ENCODE data around the gene PRDM4. TPM values are rescaled to one million over a fixed set of nuclear protein-coding genes. Genes with fewer than 3 reads are reported as not detected.
A peak's percentile ranks its signal among the peaks of the same experiment; 100 is the strongest.

Gene PRDM4
- polyA plus RNA-seq, 3 donors = 6.5 to 16.4 (median 7.0) TPM

- Histone ChIP-seq H3K4me1 (ENCODE audit: control insufficient read depth in 1 of 2, insufficient read depth in 2 of 2, low read length in 2 of 2) (peaks cover 64 to 67% of the 10 kb centered on the region in 2 donors), H3K4me3 (replicated peaks in 1 of 3; ENCODE audit: low read depth in 2 of 3, low read length in 3 of 3) (peak overlapping the region in 2 of 3 experiments; percentile 29 to 66), H3K27ac (ENCODE audit: low read depth in 1 of 2, low read length in 2 of 2) (peak overlapping the region; percentile 36 to 71), H3K27me3 (ENCODE audit: control insufficient read depth in 2 of 2, insufficient read depth in 2 of 2, low read length in 2 of 2) (peaks cover 26 to 29% of the 10 kb centered on the region in 2 donors), H3K4me2 (replicated peaks; ENCODE audit: extremely low read depth, low read length, poor library complexity, severe bottlenecking) (peak overlapping the region; percentile 61), H3K79me2 (ENCODE audit: insufficient read depth, low read length) (no peaks in the 10 kb centered on the region), H3K36me3 (replicated peaks in 1 of 2; ENCODE audit: control insufficient read depth in 1 of 2, insufficient read depth in 2 of 2, low read length in 2 of 2) (no peaks in the 10 kb centered on the region), H2AFZ (ENCODE audit: insufficient read depth, low read depth, low read length, poor library complexity, severe bottlenecking) (peak overlapping the region; percentile 39), H3K9me3 (replicated peaks in 1 of 2; ENCODE audit: control insufficient read depth in 1 of 2, insufficient read depth in 1 of 2, low read length in 2 of 2) (peaks cover 0 to 6% of the 10 kb centered on the region in 2 donors), H3K9ac (ENCODE audit: insufficient read depth, low read length, poor library complexity, severe bottlenecking) (no peak overlapping the region), H4K20me1 (ENCODE audit: insufficient read depth, low read length) (no peaks in the 10 kb centered on the region)
- peaks cover 23 to 26% (median 26%) of the 10 kb centered on the region in 3 donors for H3K27me3 Mint-ChIP-seq (ENCODE audit: low read depth in 3 of 3)
- peaks cover 0 to 12% (median 3%) of the 10 kb centered on the region in 7 donors for H3K9me3 Mint-ChIP-seq
- H3K36me3 Mint-ChIP-seq = peaks cover 0 to 2% of the 10 kb centered on the region in 2 donors
- H3K4me3 Mint-ChIP-seq = peak overlapping the region; percentile 65 to 75
- peak; percentile 38 to 68 (median 63) for DNase-seq
- 17% methylated on average over 6 of the region's 7 CpGs for WGBS (ENCODE audit: insufficient coverage)
- H3K4me1 Mint-ChIP-seq = peaks cover 65% of the 10 kb centered on the region
- TF ChIP-seq CTCF (IDR thresholded peaks at IDR 0.05) = no peak
- intact Hi-C loops (cut with micrococcal nuclease) = no loop called here
- H3K27ac Mint-ChIP-seq = peak overlapping the region; percentile 78 to 90 (median 87)
Observed at GRCh38 chr12:107779077-107779831, 18.3 kb upstream of the PRDM4 start.

- peak in 2 of 3 donors; percentile 33 to 45 for DNase-seq
- Histone ChIP-seq H3K27me3 (ENCODE audit: control insufficient read depth in 2 of 2, insufficient read depth in 2 of 2, low read length in 2 of 2) (peaks cover 33 to 36% of the 10 kb centered on the region in 2 donors), H3K79me2 (ENCODE audit: insufficient read depth, low read length) (no peaks in the 10 kb centered on the region), H4K20me1 (ENCODE audit: insufficient read depth, low read length) (no peaks in the 10 kb centered on the region), H3K4me2 (replicated peaks; ENCODE audit: extremely low read depth, low read length, poor library complexity, severe bottlenecking) (peak overlapping the region; percentile 61), H3K4me1 (ENCODE audit: control insufficient read depth in 1 of 2, insufficient read depth in 2 of 2, low read length in 2 of 2) (peaks cover 56 to 60% of the 10 kb centered on the region in 2 donors), H3K9me3 (replicated peaks in 1 of 2; ENCODE audit: control insufficient read depth in 1 of 2, insufficient read depth in 1 of 2, low read length in 2 of 2) (peaks cover 0 to 6% of the 10 kb centered on the region in 2 donors), H3K36me3 (replicated peaks in 1 of 2; ENCODE audit: control insufficient read depth in 1 of 2, insufficient read depth in 2 of 2, low read length in 2 of 2) (no peaks in the 10 kb centered on the region), H3K4me3 (replicated peaks in 1 of 3; ENCODE audit: low read depth in 2 of 3, low read length in 3 of 3) (peak overlapping the region in 1 of 3 experiments; percentile 66), H2AFZ (ENCODE audit: insufficient read depth, low read depth, low read length, poor library complexity, severe bottlenecking) (no peak overlapping the region), H3K9ac (ENCODE audit: insufficient read depth, low read length, poor library complexity, severe bottlenecking) (no peak overlapping the region), H3K27ac (ENCODE audit: low read depth in 1 of 2, low read length in 2 of 2) (peak overlapping the region; percentile 9 to 71)
- WGBS (ENCODE audit: insufficient coverage) = 0% methylated on average over 2 of the region's 11 CpGs
- no peak for TF ChIP-seq CTCF (IDR thresholded peaks at IDR 0.05)
- peaks cover 0 to 12% (median 3%) of the 10 kb centered on the region in 7 donors for H3K9me3 Mint-ChIP-seq
- peaks cover 58% of the 10 kb centered on the region for H3K4me1 Mint-ChIP-seq
- peaks cover 31 to 33% (median 33%) of the 10 kb centered on the region in 3 donors for H3K27me3 Mint-ChIP-seq (ENCODE audit: low read depth in 3 of 3)
- intact Hi-C loops (cut with micrococcal nuclease) = no loop called here
- peaks cover 0 to 5% of the 10 kb centered on the region in 2 donors for H3K36me3 Mint-ChIP-seq
- peak overlapping the region; percentile 9 to 90 (median 87) for H3K27ac Mint-ChIP-seq
- peak overlapping the region; percentile 65 to 75 for H3K4me3 Mint-ChIP-seq
Observed at GRCh38 chr12:107778383-107779025, 17.6 kb upstream of the PRDM4 start.

Measured in CD14-positive monocyte (primary cell).